Fibroblast of skin of back (primary cell): ENCODE measurements around the gene TPSG1. TPM values are rescaled to one million over a fixed set of nuclear protein-coding genes. Genes with fewer than 3 reads are reported as not detected.
"Not testable (repeated sequence)": the region's sequence is repeated elsewhere in the genome, so short reads cannot be mapped to it uniquely, and the experiment has no call there.

Experiments
- DNase-seq: peaks from one replicate; pipeline ENCODE4 v3.0.0-alpha.2; 2013
- polyA plus RNA-seq, 2 experiments: library from polyadenylated mRNA; unstranded; fragments of 120-200 nt; gene quantifications; one replicate each; pipeline ENCODE4 v1.2.1, GENCODE V29; 2013; ENCODE audit not compliant: insufficient read length in 2 of 2

TPSG1 gene
- polyA plus RNA-seq (2013, experiment 1 of 2; ENCODE audit: insufficient read length): not detected
- polyA plus RNA-seq (2013, experiment 2 of 2; ENCODE audit: insufficient read length): not detected

- no peak for DNase-seq
These were observed at the start of gene TPSG1 for GRCh38 chr16:1225051-1225451. TSS of gene TPSG1 (minus strand) at chr16:1225268. CDS start at chr16:1225252, 16 bp downstream.

GRCh38 chr16:1274767-1275166 lies 49.7 kb upstream of the TPSG1 start:
- DNase-seq: no peak

- no peak for DNase-seq
These were observed 48.7 kb upstream of the TPSG1 start for GRCh38 chr16:1273816-1274215.

- no peak for DNase-seq
These were observed 47.6 kb upstream of the TPSG1 start for GRCh38 chr16:1272453-1273198.

GRCh38 chr16:1271724-1272413 lies 46.8 kb upstream of the TPSG1 start:
- peak; percentile 7 for DNase-seq

GRCh38 chr16:1271380-1271723 lies 46.3 kb upstream of the TPSG1 start:
- no peak for DNase-seq

- DNase-seq: not testable (repeated sequence)
These were observed 44.4 kb upstream of the TPSG1 start for GRCh38 chr16:1269418-1269817.

- no peak for DNase-seq
These were observed 40.8 kb upstream of the TPSG1 start for GRCh38 chr16:1265826-1266225.

- no peak for DNase-seq
These were observed 40.1 kb upstream of the TPSG1 start for GRCh38 chr16:1265090-1265630.

GRCh38 chr16:1264345-1265089 lies 39.4 kb upstream of the TPSG1 start:
- DNase-seq: no peak

GRCh38 chr16:1263591-1264344 lies 38.7 kb upstream of the TPSG1 start:
- DNase-seq: no peak

GRCh38 chr16:1262846-1263221 lies 37.8 kb upstream of the TPSG1 start:
- no peak for DNase-seq

GRCh38 chr16:1262210-1262845 lies 37.3 kb upstream of the TPSG1 start:
- DNase-seq: no peak

- DNase-seq: no peak
These were observed 36.2 kb upstream of the TPSG1 start for GRCh38 chr16:1261131-1261892.

GRCh38 chr16:1260101-1260680 lies 35.1 kb upstream of the TPSG1 start:
- no peak for DNase-seq

- no peak for DNase-seq
These were observed 34.6 kb upstream of the TPSG1 start for GRCh38 chr16:1259760-1260068.

GRCh38 chr16:1258906-1259759 lies 34.1 kb upstream of the TPSG1 start:
- DNase-seq: no peak

- no peak for DNase-seq
These were observed 33.1 kb upstream of the TPSG1 start for GRCh38 chr16:1258225-1258600.

GRCh38 chr16:1257561-1258224 lies 32.6 kb upstream of the TPSG1 start:
- no peak for DNase-seq
